ENCODE measurements around the gene TRIM17.

The TRIM17 gene

GRCh38 chr1:228358039-228358763 is 58.5 kb downstream of the TRIM17 start:
- Histone ChIP-seq H3K79me2 (ENCODE audit: insufficient read depth, low read length) (no peaks in the 10 kb centered on the region), H3K4me1 (ENCODE audit: insufficient read depth, low read length, poor library complexity, severe bottlenecking) (no peaks in the 10 kb centered on the region), H3K9ac (ENCODE audit: low read depth, low read length, poor library complexity, severe bottlenecking) (no peak overlapping the region), H2AFZ (ENCODE audit: low read length) (no peak overlapping the region), H4K20me1 (ENCODE audit: insufficient read depth, low read length, poor library complexity, severe bottlenecking) (no peaks in the 10 kb centered on the region), H3K27me3 (ENCODE audit: insufficient read depth, low read length, poor library complexity, severe bottlenecking) (no peaks in the 10 kb centered on the region), H3K4me3 (ENCODE audit: low read length, poor library complexity, severe bottlenecking) (no peak overlapping the region), H3F3A (ENCODE audit: low read depth) (no peaks in the 10 kb centered on the region), H3K36me3 (ENCODE audit: insufficient read depth, low read length) (no peaks in the 10 kb centered on the region), H3K9me2 (replicated peaks; ENCODE audit: low read depth, low read length) (no peaks in the 10 kb centered on the region), H3K9me3 (ENCODE audit: insufficient read depth, low read depth, low read length) (no peaks in the 10 kb centered on the region), H3K4me2 (ENCODE audit: low read depth, low read length, poor library complexity, severe bottlenecking) (no peak overlapping the region)
- TF ChIP-seq EZH2phosphoT487 (IDR thresholded peaks at IDR 0.05; ENCODE audit: borderline replicate concordance), result no peak
- TF ChIP-seq, protein P1, sequence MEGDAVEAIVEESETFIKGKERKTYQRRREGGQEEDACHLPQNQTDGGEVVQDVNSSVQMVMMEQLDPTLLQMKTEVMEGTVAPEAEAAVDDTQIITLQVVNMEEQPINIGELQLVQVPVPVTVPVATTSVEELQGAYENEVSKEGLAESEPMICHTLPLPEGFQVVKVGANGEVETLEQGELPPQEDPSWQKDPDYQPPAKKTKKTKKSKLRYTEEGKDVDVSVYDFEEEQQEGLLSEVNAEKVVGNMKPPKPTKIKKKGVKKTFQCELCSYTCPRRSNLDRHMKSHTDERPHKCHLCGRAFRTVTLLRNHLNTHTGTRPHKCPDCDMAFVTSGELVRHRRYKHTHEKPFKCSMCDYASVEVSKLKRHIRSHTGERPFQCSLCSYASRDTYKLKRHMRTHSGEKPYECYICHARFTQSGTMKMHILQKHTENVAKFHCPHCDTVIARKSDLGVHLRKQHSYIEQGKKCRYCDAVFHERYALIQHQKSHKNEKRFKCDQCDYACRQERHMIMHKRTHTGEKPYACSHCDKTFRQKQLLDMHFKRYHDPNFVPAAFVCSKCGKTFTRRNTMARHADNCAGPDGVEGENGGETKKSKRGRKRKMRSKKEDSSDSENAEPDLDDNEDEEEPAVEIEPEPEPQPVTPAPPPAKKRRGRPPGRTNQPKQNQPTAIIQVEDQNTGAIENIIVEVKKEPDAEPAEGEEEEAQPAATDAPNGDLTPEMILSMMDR (conservative IDR thresholded peaks at IDR 0.05; ENCODE audit: low read length), result no peak

All from Loucy (cell line).